ENCODE data around the gene ASAP3.
A peak's percentile ranks its signal among the peaks of the same experiment; 100 is the strongest.
"Not testable (repeated sequence)": the region's sequence is repeated elsewhere in the genome, so short reads cannot be mapped to it uniquely, and the experiment has no call there.

Gene ASAP3

GRCh38 chr1:23496490-23497181, 12.7 kb upstream of the ASAP3 start:
- H3K79me1 ChIP-seq (ENCODE audit: low read length), result no peaks in the 10 kb centered on the region
- no peak overlapping the region for H3K23ac ChIP-seq (ENCODE audit: low read length)
- no peak overlapping the region for H4K5ac ChIP-seq (ENCODE audit: low read length)
- H3K18ac ChIP-seq (ENCODE audit: low read length), result no peak overlapping the region
- no peak overlapping the region for H2BK5ac ChIP-seq (ENCODE audit: low read length)
- H3K27ac ChIP-seq (ENCODE audit: low read depth, low read length), result no peak overlapping the region
- H3K4ac ChIP-seq (ENCODE audit: low read depth, low read length), result no peak overlapping the region
- H3K4me2 ChIP-seq (ENCODE audit: low read length), result no peak overlapping the region
- H3K4me1 ChIP-seq (ENCODE audit: control insufficient read depth, low read depth, low read length), result no peaks in the 10 kb centered on the region
- no peaks in the 10 kb centered on the region for H3K36me3 ChIP-seq (ENCODE audit: control insufficient read depth, insufficient read depth, low read length)
- no peak overlapping the region for H2AK5ac ChIP-seq (ENCODE audit: low read length)
- no peak overlapping the region for H3K56ac ChIP-seq (ENCODE audit: low read length)
- DNase-seq, result peak; percentile 25
- H3K79me2 ChIP-seq (ENCODE audit: control insufficient read depth, insufficient read depth, low read length), result no peaks in the 10 kb centered on the region
- H3K4me3 ChIP-seq (ENCODE audit: low read length), result no peak overlapping the region
- H3K9ac ChIP-seq (ENCODE audit: low read length), result no peak overlapping the region
- no CpG with 5 or more reads among the region's 7 CpGs for WGBS (ENCODE audit: extremely low coverage, insufficient coverage, low lambda C conversion rate)
- H2BK120ac ChIP-seq (ENCODE audit: low read depth, low read length), result no peak overlapping the region
- H2BK15ac ChIP-seq (replicated peaks; ENCODE audit: low read depth), result no peak overlapping the region
- no peaks in the 10 kb centered on the region for H3K27me3 ChIP-seq (ENCODE audit: insufficient read depth, low read length, poor library complexity)
- H4K8ac ChIP-seq (ENCODE audit: low read depth, low read length), result no peak overlapping the region

- H2BK120ac ChIP-seq (ENCODE audit: low read depth, low read length); DNase-seq; H3K4me2 ChIP-seq (ENCODE audit: low read length); H4K8ac ChIP-seq (ENCODE audit: low read depth, low read length); H3K27ac ChIP-seq (ENCODE audit: low read depth, low read length); H2BK15ac ChIP-seq (replicated peaks; ENCODE audit: low read depth); H3K4me1 ChIP-seq (ENCODE audit: control insufficient read depth, low read depth, low read length); H3K27me3 ChIP-seq (ENCODE audit: insufficient read depth, low read length, poor library complexity); H3K18ac ChIP-seq (ENCODE audit: low read length); H3K23ac ChIP-seq (ENCODE audit: low read length); H3K4me3 ChIP-seq (ENCODE audit: low read length); H2BK5ac ChIP-seq (ENCODE audit: low read length); H3K56ac ChIP-seq (ENCODE audit: low read length); H3K79me1 ChIP-seq (ENCODE audit: low read length); H3K79me2 ChIP-seq (ENCODE audit: control insufficient read depth, insufficient read depth, low read length); H3K4ac ChIP-seq (ENCODE audit: low read depth, low read length); H3K36me3 ChIP-seq (ENCODE audit: control insufficient read depth, insufficient read depth, low read length); H3K9ac ChIP-seq (ENCODE audit: low read length); H2AK5ac ChIP-seq (ENCODE audit: low read length); H4K5ac ChIP-seq (ENCODE audit: low read length): not testable (repeated sequence)
- no CpG with 5 or more reads among the region's 6 CpGs for WGBS (ENCODE audit: extremely low coverage, insufficient coverage, low lambda C conversion rate)
Observed at GRCh38 chr1:23494836-23495235, 10.9 kb upstream of the ASAP3 start.

GRCh38 chr1:23492776-23493175, 8.8 kb upstream of the ASAP3 start:
- H3K56ac ChIP-seq (ENCODE audit: low read length); H3K4me3 ChIP-seq (ENCODE audit: low read length); H3K27me3 ChIP-seq (ENCODE audit: insufficient read depth, low read length, poor library complexity); H3K23ac ChIP-seq (ENCODE audit: low read length); H3K36me3 ChIP-seq (ENCODE audit: control insufficient read depth, insufficient read depth, low read length); H3K4me1 ChIP-seq (ENCODE audit: control insufficient read depth, low read depth, low read length); H2AK5ac ChIP-seq (ENCODE audit: low read length); H2BK5ac ChIP-seq (ENCODE audit: low read length); H3K79me1 ChIP-seq (ENCODE audit: low read length); H3K27ac ChIP-seq (ENCODE audit: low read depth, low read length); H2BK120ac ChIP-seq (ENCODE audit: low read depth, low read length); H4K8ac ChIP-seq (ENCODE audit: low read depth, low read length); H3K4me2 ChIP-seq (ENCODE audit: low read length); H3K9ac ChIP-seq (ENCODE audit: low read length); DNase-seq; H3K18ac ChIP-seq (ENCODE audit: low read length); H3K4ac ChIP-seq (ENCODE audit: low read depth, low read length); H2BK15ac ChIP-seq (replicated peaks; ENCODE audit: low read depth); H4K5ac ChIP-seq (ENCODE audit: low read length); H3K79me2 ChIP-seq (ENCODE audit: control insufficient read depth, insufficient read depth, low read length): not testable (repeated sequence)
- no CpG with 5 or more reads among the region's 6 CpGs for WGBS (ENCODE audit: extremely low coverage, insufficient coverage, low lambda C conversion rate)

- Histone ChIP-seq H3K4me2 (ENCODE audit: low read length) (no peak overlapping the region), H3K4me3 (ENCODE audit: low read length) (no peak overlapping the region), H2BK120ac (ENCODE audit: low read depth, low read length) (no peak overlapping the region)
Observed at GRCh38 chr1:23492132-23492720, 8.2 kb upstream of the ASAP3 start.

GRCh38 chr1:23489842-23490241, 5.9 kb upstream of the ASAP3 start:
- H3K27me3 ChIP-seq (ENCODE audit: insufficient read depth, low read length, poor library complexity), result no peaks in the 10 kb centered on the region
- no peaks in the 10 kb centered on the region for H3K79me2 ChIP-seq (ENCODE audit: control insufficient read depth, insufficient read depth, low read length)
- no peak overlapping the region for H3K27ac ChIP-seq (ENCODE audit: low read depth, low read length)
- no peak overlapping the region for H4K8ac ChIP-seq (ENCODE audit: low read depth, low read length)
- no peak overlapping the region for H3K9ac ChIP-seq (ENCODE audit: low read length)
- H3K4me3 ChIP-seq (ENCODE audit: low read length), result no peak overlapping the region
- no peak overlapping the region for H2BK15ac ChIP-seq (replicated peaks; ENCODE audit: low read depth)
- H3K23ac ChIP-seq (ENCODE audit: low read length), result no peak overlapping the region
- no peak overlapping the region for H2BK5ac ChIP-seq (ENCODE audit: low read length)
- H3K4ac ChIP-seq (ENCODE audit: low read depth, low read length), result no peak overlapping the region
- H4K5ac ChIP-seq (ENCODE audit: low read length), result no peak overlapping the region
- no peaks in the 10 kb centered on the region for H3K36me3 ChIP-seq (ENCODE audit: control insufficient read depth, insufficient read depth, low read length)
- H3K56ac ChIP-seq (ENCODE audit: low read length), result no peak overlapping the region
- DNase-seq, result peak; percentile 33
- no peak overlapping the region for H3K18ac ChIP-seq (ENCODE audit: low read length)
- H2AK5ac ChIP-seq (ENCODE audit: low read length), result no peak overlapping the region
- no peak overlapping the region for H2BK120ac ChIP-seq (ENCODE audit: low read depth, low read length)
- H3K79me1 ChIP-seq (ENCODE audit: low read length), result no peaks in the 10 kb centered on the region
- WGBS (ENCODE audit: extremely low coverage, insufficient coverage, low lambda C conversion rate), result no CpG with 5 or more reads among the region's 5 CpGs
- peaks cover 2% of the 10 kb centered on the region for H3K4me1 ChIP-seq (ENCODE audit: control insufficient read depth, low read depth, low read length)
- no peak overlapping the region for H3K4me2 ChIP-seq (ENCODE audit: low read length)

More at GRCh38 chr1:23492132-23492720, 8.2 kb upstream of the ASAP3 start:
- no peak overlapping the region for H3K4ac ChIP-seq (ENCODE audit: low read depth, low read length)
- no peak overlapping the region for H4K8ac ChIP-seq (ENCODE audit: low read depth, low read length)
- no peaks in the 10 kb centered on the region for H3K36me3 ChIP-seq (ENCODE audit: control insufficient read depth, insufficient read depth, low read length)
- no peak overlapping the region for H3K23ac ChIP-seq (ENCODE audit: low read length)
- H3K4me1 ChIP-seq (ENCODE audit: control insufficient read depth, low read depth, low read length), result no peaks in the 10 kb centered on the region
- H3K9ac ChIP-seq (ENCODE audit: low read length), result no peak overlapping the region
- no peak for DNase-seq
- H2BK15ac ChIP-seq (replicated peaks; ENCODE audit: low read depth), result no peak overlapping the region
- no peaks in the 10 kb centered on the region for H3K79me2 ChIP-seq (ENCODE audit: control insufficient read depth, insufficient read depth, low read length)
- no peak overlapping the region for H3K27ac ChIP-seq (ENCODE audit: low read depth, low read length)
- H3K18ac ChIP-seq (ENCODE audit: low read length), result no peak overlapping the region
- no peaks in the 10 kb centered on the region for H3K27me3 ChIP-seq (ENCODE audit: insufficient read depth, low read length, poor library complexity)
- no peak overlapping the region for H2AK5ac ChIP-seq (ENCODE audit: low read length)
- no peak overlapping the region for H2BK5ac ChIP-seq (ENCODE audit: low read length)
- H3K56ac ChIP-seq (ENCODE audit: low read length), result no peak overlapping the region
- no peaks in the 10 kb centered on the region for H3K79me1 ChIP-seq (ENCODE audit: low read length)
- no CpG with 5 or more reads among the region's 3 CpGs for WGBS (ENCODE audit: extremely low coverage, insufficient coverage, low lambda C conversion rate)
- H4K5ac ChIP-seq (ENCODE audit: low read length), result no peak overlapping the region

- H3K27ac ChIP-seq (ENCODE audit: low read depth, low read length), result no peak overlapping the region
- peaks cover 9% of the 10 kb centered on the region for H3K4me1 ChIP-seq (ENCODE audit: control insufficient read depth, low read depth, low read length)
Observed at GRCh38 chr1:23485002-23485332, 988 bp upstream of the ASAP3 start.

More at GRCh38 chr1:23485002-23485332, 988 bp upstream of the ASAP3 start:
- no peak for DNase-seq
- peaks cover 23% of the 10 kb centered on the region for H3K79me2 ChIP-seq (ENCODE audit: control insufficient read depth, insufficient read depth, low read length)
- H3K4me2 ChIP-seq (ENCODE audit: low read length), result peak overlapping the region; percentile 46
- peak overlapping the region; percentile 62 for H3K9ac ChIP-seq (ENCODE audit: low read length)
- no peak overlapping the region for H3K23ac ChIP-seq (ENCODE audit: low read length)
- no peak overlapping the region for H4K8ac ChIP-seq (ENCODE audit: low read depth, low read length)
- peak overlapping the region; percentile 81 for H3K56ac ChIP-seq (ENCODE audit: low read length)
- no peak overlapping the region for H2BK5ac ChIP-seq (ENCODE audit: low read length)
- H2BK15ac ChIP-seq (replicated peaks; ENCODE audit: low read depth), result no peak overlapping the region
- peak overlapping the region; percentile 44 for H4K5ac ChIP-seq (ENCODE audit: low read length)
- peak overlapping the region; percentile 11 for H3K4me3 ChIP-seq (ENCODE audit: low read length)
- H2AK5ac ChIP-seq (ENCODE audit: low read length), result no peak overlapping the region
- H3K4ac ChIP-seq (ENCODE audit: low read depth, low read length), result no peak overlapping the region
- no CpG with 5 or more reads among the region's 7 CpGs for WGBS (ENCODE audit: extremely low coverage, insufficient coverage, low lambda C conversion rate)
- no peaks in the 10 kb centered on the region for H3K27me3 ChIP-seq (ENCODE audit: insufficient read depth, low read length, poor library complexity)
- no peaks in the 10 kb centered on the region for H3K36me3 ChIP-seq (ENCODE audit: control insufficient read depth, insufficient read depth, low read length)
- no peak overlapping the region for H2BK120ac ChIP-seq (ENCODE audit: low read depth, low read length)
- H3K18ac ChIP-seq (ENCODE audit: low read length), result peak overlapping the region; percentile 22
- H3K79me1 ChIP-seq (ENCODE audit: low read length), result peaks cover 21% of the 10 kb centered on the region
